Heart left ventricle (tissue), 16 donors: ENCODE data around the gene PCP4. TPM values are rescaled to one million over a fixed set of nuclear protein-coding genes. Genes with fewer than 3 reads are reported as not detected.
A peak's percentile ranks its signal among the peaks of the same experiment; 100 is the strongest.

ENCODE experiments used
- ATAC-seq, 4 donors: fragments of 200-7000 bp; cut with Tn5 transposase; one replicate each; pipeline ENCODE4 v1.9.1; 2020 to 2022; ENCODE audit warnings: moderate library complexity in 4 of 4, mild to moderate bottlenecking in 3 of 4, moderate number of reproducible peaks in 1 of 4
- DNase-seq, 5 donors: peaks; one replicate each; pipeline ENCODE4 v3.0.0-alpha.2; 2020
- H3K27ac ChIP-seq, 12 donors: fragments of 200-600 bp; sonication (generic) in 4 of 12; one replicate each; pipeline versions ENCODE4 v1.5.0 to v1.8.0; 2016 to 2022; ENCODE audit warnings: mild to moderate bottlenecking in 2 of 12
- H3K27me3 ChIP-seq, 9 donors: fragments of 200-600 bp; sonication (generic) in 2 of 9; one replicate each; pipeline versions ENCODE4 v1.5.1 to v1.8.0; 2016 to 2022; ENCODE audit warnings: mild to moderate bottlenecking in 3 of 9
- H3K36me3 ChIP-seq, 9 donors: fragments of 200-600 bp; sonication (generic) in 2 of 9; one replicate each; pipeline versions ENCODE4 v1.5.0 to v1.8.0; 2018 to 2022; ENCODE audit warnings: mild to moderate bottlenecking in 2 of 9
- H3K4me1 ChIP-seq, 12 donors: fragments of 200-600 bp; sonication (generic) in 4 of 12; one replicate each; pipeline versions ENCODE4 v1.5.0 to v1.8.0; 2016 to 2022; ENCODE audit warnings: mild to moderate bottlenecking in 3 of 12
- H3K4me3 ChIP-seq, 12 donors: fragments of 200-600 bp; sonication (generic) in 4 of 12; one replicate each; pipeline versions ENCODE4 v1.5.0 to v1.8.0; 2017 to 2022; ENCODE audit warnings: mild to moderate bottlenecking in 9 of 12, moderate library complexity in 4 of 12
- H3K9me3 ChIP-seq, 12 donors: fragments of 200-600 bp; sonication (generic) in 4 of 12; one replicate each; pipeline versions ENCODE4 v1.5.0 to v1.8.0; 2016 to 2022; ENCODE audit warnings: mild to moderate bottlenecking in 1 of 12
- POLR2A ChIP-seq, 2 donors: fragments of 450-650 bp; IDR thresholded peaks; one replicate each; pipeline ENCODE4 v1.6.1; 2017; ENCODE audit warnings: antibody characterized with exemption in 2 of 2, mild to moderate bottlenecking in 2 of 2, moderate library complexity in 2 of 2
- WGBS, 4 donors: extraction: QIAGEN DNeasy Blood & Tissue Kit in 2 of 4; methylation state at CpG; one replicate each; pipeline versions ENCODE4 v1.1.5 to v1.1.7; 2013 to 2018; 5-methylcytosine and 5-hydroxymethylcytosine counted together
- intact Hi-C, 10 donors: fragments of 100-400 bp; cut with DNase I; formaldehyde crosslinking; loops; one replicate each; pipeline versions ENCODE4 v1.11.1 to v1.14.2; 2022
- long read RNA-seq, 3 donors: library from polyadenylated mRNA; unstranded; transcript quantifications; one replicate each; pipeline ENCODE4 v2.0.0, GENCODE V29; 2020 to 2021
- polyA plus RNA-seq, 2 donors: library from polyadenylated mRNA; stranded (reverse); fragments of 200-250 nt; gene quantifications; one replicate each; pipeline ENCODE4 v1.2.3, GENCODE V29; 2013
- total RNA-seq, 9 donors: library from RNA; depleted of rRNA in 2 of 9; stranded (reverse); fragments of >200 nt in 2 of 9; fragmentation: NEBNext Ultra II Directional in 3 of 9; extraction: Animal tissue kit (Norgen Biotek cat#: 25700) in 3 of 9; gene quantifications; one replicate each; pipeline versions ENCODE4 v1.1.0 to v1.2.4, GENCODE V29; 2016 to 2023
- TF ChIP-seq, protein P1 (sequence below), 12 donors: fragments of 200-600 bp; sonication (generic) in 4 of 12; IDR thresholded peaks; one replicate each; pipeline versions ENCODE4 v1.5.0 to v1.8.0; 2018 to 2022; ENCODE audit warnings: antibody characterized with exemption in 12 of 12, mild to moderate bottlenecking in 5 of 12
- donor health status: ischemic (EF 13 %, LVEDD 7.1; RV severe dilation, severe dysfunction).
- donor health status: healthy with polysubstance abuse.
- donor health status: DM: no; HTN: yes; CAD: no.
- donor health status: DM: no; HTN: no; CAD: no.
- donor health status: ischemic (EF 25% LVEDD 6.9; RV normal size, moderate dysfunction).
- donor health status: ischemic (EF 25% LVEDD 5.7; RV mildly dilated, moderate dysfunction).
- donor health status: healthy.
- donor health status: DM: yes; HTN: yes; CAD: no.
- donor health status: ischemic (EF 35%, LVEDD 5.7; RV mildly dilated, moderate dysfunction).
- donor health status: nonischemic (EF 11% LVEDD 7.7; RV severe dilation, severe dysfunction).
- donor health status: DM: yes; HTN: yes; CAD: no.
- donor health status: PGD.
- donor health status: ischemic (EF 29% LVEDD 5.4; RV normal size, mild dysfunction).
- donor health status: nonischemic (EF 23%, LVEDD 6.1; RV moderate dilation, normal function).

Gene PCP4
- total RNA-seq, result 1 to 10 TPM in 8 of 9 donors, under 1 TPM in 1; 0.96 to 7.7 (median 3.9) TPM
- polyA plus RNA-seq, result 1 to 10 TPM in 1 of 2 donors, under 1 TPM in 1; 0.64 to 9.6 TPM
- long read RNA-seq, donor 1, result 0 reads
- long read RNA-seq, donor 2, result 0 reads
- long read RNA-seq, donor 3, result 0 reads

DNA sequence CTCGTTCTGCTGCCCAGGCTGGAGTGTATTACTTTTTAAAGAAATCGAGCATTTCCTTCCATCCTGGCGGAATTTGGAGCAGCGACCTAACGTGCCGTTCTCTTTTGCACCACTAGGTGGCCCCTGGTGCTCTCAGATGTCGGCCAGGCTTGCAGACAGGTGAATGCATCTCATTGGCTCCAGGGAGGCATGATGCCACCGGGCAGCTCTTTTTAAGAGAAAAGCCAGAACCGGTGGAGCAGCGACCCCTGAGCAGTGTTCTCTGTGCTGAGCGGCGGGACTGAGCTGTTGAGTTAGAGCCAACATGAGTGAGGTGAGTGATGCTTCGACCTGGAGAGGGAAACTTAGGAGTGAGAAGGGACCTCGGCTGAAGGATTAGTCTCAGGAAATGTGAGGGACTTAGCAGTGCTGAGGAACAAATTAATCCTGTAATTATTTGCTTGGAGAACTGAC lies at the start of gene PCP4:
TSS of gene PCP4 (plus strand) at position 241 of the 453 bp plus-strand sequence. CDS start at position 305, 64 bp downstream.
- Histone ChIP-seq H3K27ac (peak within 1 kb of the TSS in 1 of 12 donors; percentile 62), H3K4me1 (no peaks in the 10 kb centered on the region), H3K4me3 (no peak within 1 kb of the TSS), H3K9me3 (no peaks in the 10 kb centered on the region), H3K27me3 (no peaks in the 10 kb centered on the region), H3K36me3 (no peaks in the 10 kb centered on the region)
- WGBS, 4 donors, result 18 to 29% (median 21%) methylated on average over 13 to 14 of the region's 14 CpGs
- TF ChIP-seq, protein P1, sequence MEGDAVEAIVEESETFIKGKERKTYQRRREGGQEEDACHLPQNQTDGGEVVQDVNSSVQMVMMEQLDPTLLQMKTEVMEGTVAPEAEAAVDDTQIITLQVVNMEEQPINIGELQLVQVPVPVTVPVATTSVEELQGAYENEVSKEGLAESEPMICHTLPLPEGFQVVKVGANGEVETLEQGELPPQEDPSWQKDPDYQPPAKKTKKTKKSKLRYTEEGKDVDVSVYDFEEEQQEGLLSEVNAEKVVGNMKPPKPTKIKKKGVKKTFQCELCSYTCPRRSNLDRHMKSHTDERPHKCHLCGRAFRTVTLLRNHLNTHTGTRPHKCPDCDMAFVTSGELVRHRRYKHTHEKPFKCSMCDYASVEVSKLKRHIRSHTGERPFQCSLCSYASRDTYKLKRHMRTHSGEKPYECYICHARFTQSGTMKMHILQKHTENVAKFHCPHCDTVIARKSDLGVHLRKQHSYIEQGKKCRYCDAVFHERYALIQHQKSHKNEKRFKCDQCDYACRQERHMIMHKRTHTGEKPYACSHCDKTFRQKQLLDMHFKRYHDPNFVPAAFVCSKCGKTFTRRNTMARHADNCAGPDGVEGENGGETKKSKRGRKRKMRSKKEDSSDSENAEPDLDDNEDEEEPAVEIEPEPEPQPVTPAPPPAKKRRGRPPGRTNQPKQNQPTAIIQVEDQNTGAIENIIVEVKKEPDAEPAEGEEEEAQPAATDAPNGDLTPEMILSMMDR (IDR thresholded peaks at IDR 0.05), result peak; percentile 53 to 83 (median 70)
- TF ChIP-seq POLR2A (IDR thresholded peaks at IDR 0.05), result no peak
- ATAC-seq (no peak), DNase-seq (peak in 3 of 5 donors; percentile 23 to 29 (median 24))
- intact Hi-C loops, result loop anchor here in 9 of 10 donors (2.0 to 10.0 kb wide), 5 partner anchors 70 to 350 kb away; no protein-coding TSS in a partner anchor

DNA sequence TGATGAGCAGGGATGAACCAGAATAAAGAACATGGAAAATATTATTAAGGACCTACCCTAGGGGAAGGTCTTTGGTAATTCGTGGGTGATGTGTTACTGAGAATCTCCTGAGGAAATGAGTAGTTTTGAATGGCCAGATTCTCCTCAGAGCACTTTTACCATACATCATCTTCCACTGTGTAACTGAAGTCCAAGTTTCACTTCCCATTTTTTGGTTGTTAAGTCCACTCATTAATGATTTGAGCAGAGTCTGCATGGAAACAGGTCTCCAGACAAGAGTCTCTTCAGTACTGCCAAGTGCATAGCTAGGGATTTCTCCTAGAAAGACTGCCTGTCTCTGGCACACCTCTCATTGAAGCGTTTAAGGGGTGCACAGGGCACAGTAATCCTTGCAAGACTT lies 48.7 kb upstream of the PCP4 start:
- no peaks in the 10 kb centered on the region for H3K4me1 ChIP-seq
- no peak overlapping the region for H3K27ac ChIP-seq
- 71 to 77% (median 75%) methylated on average over 2 of the region's 2 CpGs for WGBS, 4 donors
- no peaks in the 10 kb centered on the region for H3K27me3 ChIP-seq
- intact Hi-C loops, result no loop called here
- no peak overlapping the region for H3K4me3 ChIP-seq
- no peaks in the 10 kb centered on the region for H3K36me3 ChIP-seq
- no peaks in the 10 kb centered on the region for H3K9me3 ChIP-seq
- ATAC-seq, result no peak
- TF ChIP-seq, protein P1 (IDR thresholded peaks at IDR 0.05), result no peak
- TF ChIP-seq POLR2A (IDR thresholded peaks at IDR 0.05), result no peak
- no peak for DNase-seq

DNA sequence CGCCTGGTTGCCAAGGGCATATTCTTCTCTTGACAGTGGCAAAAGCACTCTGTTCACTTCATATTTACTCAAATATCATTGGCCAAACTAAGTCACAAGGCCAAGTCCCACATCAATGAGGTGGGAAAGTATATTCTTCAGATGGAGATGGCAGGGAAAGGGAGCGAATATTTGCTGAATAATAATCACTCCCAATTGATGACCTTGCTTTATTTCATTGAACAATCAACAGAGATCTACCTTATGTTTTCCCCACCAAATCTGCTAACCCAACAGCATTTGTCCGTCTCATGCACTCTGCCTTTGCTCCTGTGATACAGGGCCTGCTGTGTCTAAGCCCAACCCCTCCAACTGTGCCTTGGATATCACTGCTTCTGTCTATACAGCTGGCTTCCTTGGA lies 45.2 kb upstream of the PCP4 start:
- Histone ChIP-seq H3K36me3 (no peaks in the 10 kb centered on the region), H3K9me3 (peaks cover 0 to 2% (median 0%) of the 10 kb centered on the region in 12 donors), H3K27ac (no peak overlapping the region), H3K27me3 (no peaks in the 10 kb centered on the region), H3K4me3 (no peak overlapping the region), H3K4me1 (no peaks in the 10 kb centered on the region)
- intact Hi-C loops, result no loop called here
- ATAC-seq (no peak), DNase-seq (no peak)
- TF ChIP-seq POLR2A (IDR thresholded peaks at IDR 0.05), result no peak
- TF ChIP-seq, protein P1 (IDR thresholded peaks at IDR 0.05), result no peak
- 81 to 90% (median 88%) methylated on average over 3 of the region's 3 CpGs for WGBS, 4 donors

DNA sequence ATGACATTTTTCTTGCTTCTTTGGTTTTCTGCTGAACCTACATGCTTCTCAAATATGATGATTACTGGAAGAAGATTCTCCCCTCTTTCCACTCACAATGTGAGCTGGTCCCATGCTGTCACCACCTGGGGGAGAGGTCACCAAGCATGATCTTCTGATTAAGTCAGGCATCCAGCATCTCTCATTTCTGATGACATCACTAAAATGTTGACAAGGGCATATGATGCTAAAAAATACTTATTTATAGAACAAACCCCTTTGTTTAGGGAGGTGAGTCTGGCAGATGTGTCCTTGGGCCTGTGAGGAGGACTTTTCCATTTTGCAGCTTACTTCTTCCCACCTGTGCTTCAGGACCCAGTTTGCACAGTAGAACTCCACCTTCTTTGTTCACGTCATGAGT lies 42.0 kb upstream of the PCP4 start:
- Histone ChIP-seq H3K36me3 (no peaks in the 10 kb centered on the region), H3K27ac (no peak overlapping the region), H3K9me3 (peaks cover 0 to 7% (median 0%) of the 10 kb centered on the region in 12 donors), H3K4me3 (no peak overlapping the region), H3K27me3 (no peaks in the 10 kb centered on the region), H3K4me1 (no peaks in the 10 kb centered on the region)
- 33 to 87% (median 84%) methylated on average over 1 of the region's 1 CpG for whole genome bisulfite sequencing, 4 donors
- ATAC-seq (no peak), DNase-seq (no peak)
- intact Hi-C loops, result no loop called here
- TF ChIP-seq, protein P1 (IDR thresholded peaks at IDR 0.05), result no peak
- no peak for TF ChIP-seq POLR2A (IDR thresholded peaks at IDR 0.05)
